GM19467 (cell line): ENCODE measurements around the gene FOSL1.

ENCODE experiments used
- ATAC-seq: cut with Tn5 transposase; IDR thresholded peaks from one replicate; pipeline ENCODE4 v1.9.1; 2021; ENCODE audit warnings: mild to moderate bottlenecking, moderate library complexity; ENCODE audit not compliant: unreplicated experiment

Gene FOSL1

DNA sequence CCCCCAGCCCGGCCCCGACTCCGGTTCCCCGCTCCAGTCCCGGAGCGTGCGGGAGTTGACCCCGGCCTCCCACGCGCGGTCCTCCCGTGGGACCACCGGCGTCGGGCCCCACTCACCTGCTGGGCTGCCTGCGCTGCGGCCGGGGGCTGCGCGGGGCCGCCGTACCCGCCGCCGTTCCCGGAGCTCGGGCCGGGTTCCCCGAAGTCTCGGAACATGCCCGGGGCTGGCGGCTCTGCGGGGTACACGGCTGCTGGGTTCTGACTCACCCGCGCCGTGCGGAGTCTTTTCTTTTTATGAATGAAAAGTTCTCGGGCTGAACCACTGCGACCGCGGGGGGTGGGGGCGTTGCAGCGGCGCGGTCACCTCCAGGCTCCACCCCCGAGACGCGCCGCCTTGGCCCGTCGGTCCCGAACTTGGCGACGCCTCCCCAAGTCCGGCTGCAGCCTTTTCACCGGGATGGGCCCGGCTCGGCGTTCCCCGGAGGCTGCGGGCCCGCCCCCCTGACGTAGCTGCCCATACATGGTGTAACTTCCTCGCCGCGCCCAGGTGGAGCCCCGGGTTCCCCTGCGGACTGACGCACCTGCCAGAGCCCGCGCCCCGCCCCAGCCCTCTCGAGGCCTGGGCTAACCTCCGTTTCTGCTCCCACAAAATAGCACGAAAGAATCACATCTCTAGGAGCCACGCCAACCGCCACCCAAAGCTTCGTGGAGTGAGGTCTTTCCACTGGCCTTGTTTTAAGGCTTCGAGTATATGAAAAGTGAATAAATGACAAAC lies at the start of gene FOSL1:
TSS of gene FOSL1 (minus strand) at position 264 of the 774 bp plus-strand sequence. CDS start at position 215, 49 bp downstream.
- peak; percentile 70 for ATAC-seq

- no peak for ATAC-seq
Measured at GRCh38 chr11:65947603-65948125, 47.5 kb upstream of the FOSL1 start.

DNA sequence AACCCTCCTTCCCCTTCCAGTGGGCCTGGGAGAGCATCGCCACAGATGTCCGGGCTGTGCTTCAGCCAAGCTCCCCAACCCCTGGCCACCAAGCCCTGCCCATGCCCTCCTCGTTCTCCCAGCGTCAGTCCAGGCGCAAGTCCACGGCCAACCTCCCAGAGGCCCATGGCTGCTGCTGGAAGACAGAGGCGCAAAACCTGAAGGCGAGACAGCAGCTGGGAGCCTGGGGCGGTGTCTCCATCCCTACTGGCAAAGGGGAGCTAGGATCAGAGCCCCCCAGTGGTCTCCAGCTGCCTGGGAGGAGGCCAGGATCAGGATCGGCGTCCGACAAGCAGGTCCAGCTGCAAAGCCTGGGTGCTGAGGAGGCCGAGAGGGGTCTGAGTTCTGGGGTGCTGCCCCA lies 46.9 kb upstream of the FOSL1 start:
- no peak for ATAC-seq

GRCh38 chr11:65946655-65947054 lies 46.5 kb upstream of the FOSL1 start:
- no peak for ATAC-seq

DNA sequence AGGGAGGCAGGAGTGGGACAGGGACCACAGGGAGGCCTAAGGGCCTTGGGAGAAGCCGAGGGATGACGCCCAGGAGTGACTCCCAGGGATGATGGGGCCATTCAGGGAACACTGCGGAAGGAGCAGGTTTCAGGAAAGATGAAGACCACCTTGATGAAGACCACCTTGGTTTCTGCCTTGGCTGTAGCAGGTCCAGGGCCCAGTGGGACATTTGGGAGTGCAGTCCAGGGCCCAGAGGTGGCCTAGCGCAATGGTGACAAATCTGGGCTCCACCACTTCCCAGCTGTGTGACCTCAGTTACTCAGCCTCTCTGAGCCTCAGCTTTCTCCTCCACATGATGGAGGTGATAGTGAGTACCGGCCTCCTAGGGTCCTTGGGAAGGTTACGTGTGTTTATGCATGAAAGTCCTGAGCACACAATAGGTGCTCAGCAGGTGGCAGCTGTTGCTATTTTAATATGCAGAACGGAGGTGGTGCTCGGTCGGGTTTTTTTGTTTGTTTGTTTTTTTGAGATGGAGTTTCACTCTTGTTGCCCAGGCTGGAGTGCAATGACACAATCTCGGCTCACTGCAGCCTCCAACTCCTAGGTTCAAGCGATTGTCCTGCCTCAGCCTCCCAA lies 45.9 kb upstream of the FOSL1 start:
- ATAC-seq: no peak

GRCh38 chr11:65945430-65945911 lies 45.3 kb upstream of the FOSL1 start, which contains the start of gene TSGA10IP:
TSGA10IP (plus strand) TSS chr11:65945480; CDS start chr11:65945676, 196 bp downstream.
- no peak for ATAC-seq

- ATAC-seq: no peak
Measured at GRCh38 chr11:65944767-65945166, 44.6 kb upstream of the FOSL1 start.

- ATAC-seq: no peak
Measured at GRCh38 chr11:65944191-65944590, 44.0 kb upstream of the FOSL1 start.

GRCh38 chr11:65942531-65942930 lies 42.3 kb upstream of the FOSL1 start:
- no peak for ATAC-seq

GRCh38 chr11:65941720-65942310 lies 41.6 kb upstream of the FOSL1 start:
- no peak for ATAC-seq

DNA sequence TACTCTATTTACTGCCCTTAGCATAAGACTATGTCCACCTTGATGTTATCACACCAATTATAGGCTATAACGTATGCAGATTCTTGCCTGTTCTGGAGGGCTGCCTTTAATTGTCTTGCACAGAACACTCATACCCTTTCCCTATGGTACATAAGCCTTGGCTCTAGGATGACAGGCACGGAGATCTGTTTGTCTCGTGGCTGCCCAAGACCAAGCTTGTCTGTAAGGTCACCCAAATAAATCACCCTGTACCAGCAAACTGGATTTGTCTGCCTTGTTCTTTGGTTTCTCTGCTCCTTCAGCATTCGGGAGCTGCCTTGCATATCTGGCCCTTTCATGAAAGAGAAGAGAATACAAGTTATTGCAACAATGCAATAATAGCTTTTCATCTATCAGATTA lies 37.6 kb upstream of the FOSL1 start:
- ATAC-seq: no peak

GRCh38 chr11:65934014-65934413 lies 33.8 kb upstream of the FOSL1 start:
- no peak for ATAC-seq

DNA sequence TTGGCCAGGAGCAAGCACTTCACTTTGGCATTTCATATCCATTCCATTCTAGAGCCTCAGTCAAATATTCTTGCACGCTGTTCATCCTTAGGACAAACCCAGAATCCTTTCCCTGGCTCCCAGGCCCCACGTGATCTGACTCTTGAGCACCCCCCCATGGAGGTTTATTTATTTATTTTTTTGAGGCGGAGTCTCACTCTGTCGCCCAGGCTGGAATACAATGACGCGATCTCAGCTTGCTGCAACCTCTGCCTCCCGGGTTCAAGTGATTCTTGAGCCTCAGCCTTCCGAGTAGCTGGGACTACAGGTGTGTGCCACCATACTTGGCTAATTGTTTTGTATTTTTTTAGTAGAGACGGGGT lies 32.4 kb upstream of the FOSL1 start:
- ATAC-seq: no peak

DNA sequence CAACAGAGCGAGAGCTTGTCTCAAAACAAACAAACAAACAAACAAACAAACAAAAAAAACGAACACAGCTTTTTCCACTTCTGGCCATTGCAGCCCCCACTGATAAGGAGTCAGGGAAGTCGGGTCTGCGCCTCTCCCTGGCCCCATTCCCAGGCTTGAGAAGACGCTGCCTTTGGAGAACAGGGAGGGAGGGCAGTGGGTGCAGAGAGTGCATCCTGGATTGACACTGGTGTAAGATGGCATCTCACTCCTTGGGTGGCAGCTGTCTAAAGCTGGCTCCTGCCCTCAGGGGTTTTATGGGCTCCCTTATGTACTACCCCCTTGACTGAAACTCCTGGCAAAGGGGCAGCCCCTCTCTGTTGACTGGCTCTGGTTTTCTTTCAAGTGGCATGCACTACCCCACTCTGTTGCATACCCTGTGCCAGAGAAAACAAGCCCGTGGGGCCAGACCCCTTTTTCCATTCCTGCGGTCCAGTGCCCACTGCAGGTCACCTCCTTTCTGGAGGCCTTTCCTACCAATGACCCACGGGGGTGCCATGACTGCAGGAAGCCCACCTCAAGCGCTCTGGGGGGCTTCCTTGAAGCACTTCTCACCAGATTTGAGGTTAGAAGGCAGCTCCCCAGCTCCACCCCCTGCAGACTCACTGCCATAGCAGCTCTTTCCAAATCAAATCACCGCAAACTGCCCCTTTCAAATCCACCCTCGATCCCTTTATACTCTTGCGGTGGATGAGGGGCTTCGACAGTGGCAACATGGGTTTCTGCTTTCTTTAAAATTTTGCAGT lies 31.8 kb upstream of the FOSL1 start:
- no peak for ATAC-seq

DNA sequence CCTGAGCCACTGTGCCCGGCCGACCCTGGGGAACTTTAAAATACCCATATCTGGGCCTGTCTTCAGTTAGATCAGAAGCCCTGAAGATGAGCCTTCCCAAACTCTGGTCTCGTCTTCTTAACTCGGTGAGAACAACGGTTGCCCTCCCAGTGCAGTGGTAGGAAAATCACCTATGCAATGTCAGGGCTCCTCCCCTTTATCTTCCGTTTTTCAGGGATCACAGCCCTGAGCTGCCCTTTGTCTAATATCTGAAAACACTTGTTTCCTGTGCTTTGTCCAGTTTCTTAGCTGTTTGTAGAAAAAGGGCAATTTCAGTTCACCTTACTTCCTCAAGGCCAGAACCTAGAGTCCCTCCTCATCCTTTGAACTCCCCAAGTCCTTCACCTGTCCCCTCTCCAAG lies 28.5 kb upstream of the FOSL1 start:
- ATAC-seq: no peak

- peak; percentile 61 for ATAC-seq
Measured at GRCh38 chr11:65927904-65928397, 27.8 kb upstream of the FOSL1 start.

- ATAC-seq: no peak
Measured at GRCh38 chr11:65925397-65925796, 25.2 kb upstream of the FOSL1 start.

DNA sequence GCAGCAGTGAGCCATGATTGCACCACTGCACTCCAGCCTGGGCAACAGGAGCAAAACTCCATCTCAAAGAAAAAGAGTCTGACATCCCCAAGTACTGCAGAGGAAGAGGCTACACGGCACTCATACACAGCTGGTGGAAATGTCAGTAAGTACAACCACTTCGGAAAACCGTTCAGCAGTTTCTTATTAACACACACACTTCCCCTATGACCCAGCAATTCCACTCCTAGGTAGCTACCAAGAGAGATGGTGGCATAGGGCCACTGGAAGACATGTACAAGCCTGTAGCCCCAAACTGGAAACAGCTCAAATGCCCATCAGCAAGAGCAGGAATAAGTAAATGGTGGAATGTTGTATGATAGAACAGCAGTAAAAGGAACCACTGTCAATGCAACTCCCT lies 22.4 kb upstream of the FOSL1 start:
- ATAC-seq: no peak

DNA sequence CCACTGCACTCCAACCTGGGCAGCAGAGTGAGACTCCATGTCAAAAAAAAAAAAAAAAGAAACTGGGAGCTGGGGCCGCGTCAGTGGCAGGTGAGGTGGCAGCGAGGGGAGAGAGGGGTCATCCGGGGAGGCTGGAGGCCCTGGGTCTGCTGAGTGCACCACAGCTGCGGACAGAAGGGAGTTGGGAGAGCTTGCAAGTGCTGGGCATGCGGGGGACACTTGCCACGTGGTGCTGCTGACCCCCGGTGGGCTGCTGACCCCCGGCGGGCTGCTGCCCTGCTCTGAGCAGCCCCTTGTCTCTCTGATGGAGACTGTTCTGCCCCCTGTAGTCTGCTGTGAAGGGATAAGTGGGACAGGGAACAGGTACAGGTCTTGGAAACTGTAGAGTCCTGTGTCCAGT lies 21.7 kb upstream of the FOSL1 start:
- no peak for ATAC-seq

GRCh38 chr11:65921033-65921555 lies 20.9 kb upstream of the FOSL1 start:
- ATAC-seq: no peak
